GM12801 (cell line): Measurements from ENCODE around the gene GABRA6.

Experiments
- CTCF ChIP-seq: IDR thresholded peaks from one replicate; pipeline ENCODE4 v1.5.1; 2011; ENCODE audit warnings: control low read depth; ENCODE audit not compliant: insufficient read length; ENCODE audit errors: extremely low read depth

GABRA6 gene

GRCh38 chr5:161686881-161687280 lies 1.4 kb downstream of the GABRA6 start:
- TF ChIP-seq CTCF: no peak

- no peak for TF ChIP-seq CTCF
These were observed 1.8 kb downstream of the GABRA6 start for GRCh38 chr5:161687316-161687715.

- TF ChIP-seq CTCF: no peak
These were observed 6.4 kb downstream of the GABRA6 start for GRCh38 chr5:161691911-161692310.

- no peak for TF ChIP-seq CTCF
These were observed 11.5 kb downstream of the GABRA6 start for GRCh38 chr5:161697001-161697400.

- no peak for TF ChIP-seq CTCF
These were observed 14.5 kb downstream of the GABRA6 start for GRCh38 chr5:161700065-161700464.

GRCh38 chr5:161703528-161703927 lies 18.0 kb downstream of the GABRA6 start:
- TF ChIP-seq CTCF: no peak

GRCh38 chr5:161707382-161707781 lies 21.9 kb downstream of the GABRA6 start:
- no peak for TF ChIP-seq CTCF

GRCh38 chr5:161709239-161709638 lies 23.7 kb downstream of the GABRA6 start:
- TF ChIP-seq CTCF: no peak
